ENCODE measurements around the gene IL1RL1.

IL1RL1 gene

DNA sequence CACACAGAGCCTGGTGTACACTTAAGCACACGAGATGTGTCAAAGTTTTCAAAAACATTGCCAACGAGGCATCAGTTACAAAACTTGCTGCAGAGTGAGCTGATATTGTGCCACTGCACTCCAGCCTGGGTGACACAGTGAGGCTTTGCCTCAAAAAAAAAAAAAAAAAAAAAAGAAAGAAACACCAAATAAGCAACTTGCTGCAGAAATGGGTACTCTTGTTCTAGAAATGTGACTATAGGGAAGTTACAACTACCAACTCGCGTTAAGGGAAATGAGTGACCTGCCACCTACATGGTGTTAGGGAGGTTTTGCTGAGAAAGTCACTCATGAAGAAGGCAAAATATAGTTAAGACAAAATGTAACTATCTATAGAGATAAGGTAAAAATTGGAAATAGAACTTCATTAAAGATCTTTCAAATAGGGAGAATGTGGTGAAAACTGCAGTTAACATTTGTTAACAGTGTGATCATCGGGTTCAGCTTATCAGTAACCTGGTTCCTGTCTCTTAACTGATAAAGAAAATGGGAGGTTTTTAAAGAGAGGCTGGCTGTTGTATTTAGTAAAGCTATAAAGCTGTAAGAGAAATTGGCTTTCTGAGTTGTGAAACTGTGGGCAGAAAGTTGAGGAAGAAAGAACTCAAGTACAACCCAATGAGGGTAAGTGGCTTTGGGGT lies at the start of gene IL1RL1:
TSS of gene IL1RL1 (plus strand) at position 600 of the 677 bp plus-strand sequence. CDS start 26,702 bp downstream, outside the sequence.
- DNase-seq (ENCODE audit: low spot score) = no peak

GRCh38 chr2:102262216-102263129 lies 48.9 kb upstream of the IL1RL1 start:
- no peak for DNase-seq (ENCODE audit: low spot score)

DNA sequence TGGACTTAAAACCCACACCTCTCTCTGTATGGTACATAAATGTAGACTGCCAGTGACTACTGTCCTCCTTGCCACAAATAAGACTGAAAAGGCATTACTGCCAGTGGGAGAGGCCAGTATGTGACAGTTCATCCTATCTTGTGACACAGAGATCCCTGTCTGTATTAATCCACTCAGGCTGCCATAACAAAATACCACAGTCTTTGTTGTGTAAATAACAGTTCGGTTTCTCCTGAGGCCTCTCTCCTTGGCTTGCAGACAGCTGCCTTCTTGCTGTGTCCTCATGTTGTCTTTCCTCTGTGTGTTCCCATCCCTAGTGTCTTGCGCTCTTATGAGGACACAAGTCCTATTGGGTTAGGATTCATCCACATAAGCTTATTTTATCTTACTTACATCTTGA lies 46.4 kb upstream of the IL1RL1 start:
- no peak for DNase-seq (ENCODE audit: low spot score)

DNA sequence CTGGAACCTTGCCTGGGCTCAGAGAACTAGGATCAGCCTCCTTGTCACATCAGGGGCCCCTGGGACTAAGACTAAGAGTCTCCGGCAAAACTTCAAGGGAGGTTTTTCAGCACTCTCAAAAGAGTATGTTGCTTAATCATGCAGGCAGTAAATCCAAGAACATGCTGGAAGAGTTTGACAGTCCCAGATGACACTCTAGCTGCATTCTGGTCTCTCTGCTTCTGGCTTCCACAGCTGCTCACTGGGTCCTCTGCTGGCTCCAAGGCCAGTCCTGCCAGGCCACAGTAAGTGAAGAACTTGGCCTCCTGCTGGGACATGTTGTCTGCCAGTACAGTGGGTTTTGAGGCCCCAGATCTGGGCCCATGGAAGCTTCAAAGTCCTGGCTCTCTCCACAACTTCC lies 45.2 kb upstream of the IL1RL1 start:
- DNase-seq (ENCODE audit: low spot score) = no peak

GRCh38 chr2:102267774-102268173 lies 43.6 kb upstream of the IL1RL1 start:
- no peak for DNase-seq (ENCODE audit: low spot score)

- DNase-seq (ENCODE audit: low spot score) = no peak
These were observed 42.7 kb upstream of the IL1RL1 start for GRCh38 chr2:102268510-102269199.

DNA sequence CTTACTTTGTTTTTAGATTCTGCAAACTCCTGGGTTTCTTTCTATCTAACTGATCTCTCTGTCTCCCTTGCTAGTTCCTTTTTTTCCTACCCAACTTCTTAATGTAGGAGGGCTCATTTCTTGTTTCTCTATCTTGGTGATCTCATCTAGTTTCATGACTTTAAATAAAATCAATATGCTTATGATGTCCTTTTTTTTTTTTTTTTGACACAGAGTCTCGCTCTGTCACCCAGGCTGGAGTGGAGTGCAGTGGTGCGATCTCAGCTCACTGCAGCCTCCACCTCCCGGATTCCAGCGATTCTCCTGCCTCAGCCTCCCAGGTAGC lies 42.2 kb upstream of the IL1RL1 start:
- DNase-seq (ENCODE audit: low spot score) = no peak

GRCh38 chr2:102271844-102272243 lies 39.5 kb upstream of the IL1RL1 start:
- DNase-seq (ENCODE audit: low spot score) = no peak

DNA sequence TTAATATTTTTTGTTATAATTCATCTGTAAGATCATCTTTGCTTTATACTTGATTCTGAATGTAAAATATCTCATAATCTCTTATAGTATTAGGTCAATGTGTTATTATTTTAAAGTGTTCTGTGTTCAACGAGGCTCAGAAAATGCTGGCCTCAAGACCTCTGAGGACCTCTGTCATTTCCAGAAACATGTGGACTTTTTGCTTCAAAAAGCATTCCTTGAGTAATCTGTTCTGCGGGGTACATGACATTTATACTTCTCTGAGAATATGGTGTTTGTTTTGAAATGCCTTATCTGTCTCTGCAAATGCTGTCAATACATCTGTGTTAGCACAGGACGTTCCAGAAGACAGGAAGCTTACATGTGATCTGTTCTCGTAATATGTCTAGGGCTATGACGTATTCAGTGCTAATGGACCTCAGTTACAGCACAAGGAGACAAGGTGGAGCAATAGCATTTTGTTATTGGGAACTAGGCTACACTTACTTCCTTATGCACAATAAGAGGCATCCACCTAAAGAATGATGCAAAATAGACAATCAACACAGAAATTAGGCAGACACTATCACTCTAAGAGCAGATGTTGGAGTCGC lies 37.6 kb upstream of the IL1RL1 start:
- no peak for DNase-seq (ENCODE audit: low spot score)

DNA sequence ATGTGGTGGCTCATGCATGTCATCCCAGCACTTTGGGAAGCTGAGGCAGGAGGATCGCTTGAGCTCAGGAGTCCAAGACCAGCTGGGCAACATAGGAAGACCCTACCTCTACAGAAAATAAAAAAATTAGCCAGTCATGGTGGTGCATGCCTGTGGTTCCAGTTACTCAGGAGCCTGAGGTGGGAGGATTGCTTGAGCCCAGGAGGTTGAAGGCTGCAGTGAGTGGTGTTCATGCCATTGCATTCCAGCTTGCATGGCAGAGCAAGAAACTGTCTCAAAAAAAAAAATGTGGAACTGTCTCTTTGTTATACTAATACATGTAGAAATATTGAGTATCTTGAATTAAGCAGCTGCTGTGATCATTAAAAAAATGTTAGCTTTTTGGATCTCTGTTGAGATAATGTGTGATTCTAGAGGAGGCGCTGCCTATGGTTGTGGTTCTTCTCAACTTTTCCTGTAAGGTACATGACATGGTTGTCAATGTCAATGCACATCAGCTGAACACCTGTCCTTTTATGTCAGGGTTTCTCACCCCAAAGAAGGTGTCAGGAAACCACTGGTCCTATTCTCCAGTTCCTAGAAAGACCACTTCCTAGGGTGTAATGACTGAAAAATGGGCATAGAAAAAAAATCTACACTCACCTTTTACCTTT lies 34.7 kb upstream of the IL1RL1 start:
- no peak for DNase-seq (ENCODE audit: low spot score)

DNA sequence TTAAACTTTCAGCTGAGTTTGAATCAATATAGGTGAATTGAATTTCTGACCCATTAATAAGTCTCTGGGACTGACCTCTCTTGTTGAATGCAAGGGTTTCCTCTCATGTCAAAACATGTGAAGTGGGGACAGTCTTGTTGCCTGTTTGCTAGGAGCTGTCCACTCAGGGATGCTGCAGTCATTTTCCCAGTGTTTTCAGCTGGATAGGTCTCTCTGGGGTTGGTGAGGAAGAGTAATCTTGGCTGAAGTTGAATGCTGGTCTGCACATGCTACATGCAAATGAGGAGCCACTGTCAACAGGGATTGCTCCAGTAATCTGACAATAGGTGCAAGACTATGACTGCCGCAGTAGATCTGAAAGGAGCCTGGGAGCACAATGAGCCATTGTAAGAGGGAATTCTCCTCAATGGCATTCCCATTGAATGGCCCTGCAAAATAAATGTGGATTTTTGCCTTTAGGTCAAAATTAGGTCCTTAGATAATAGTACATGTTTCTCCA lies 34.1 kb upstream of the IL1RL1 start:
- no peak for DNase-seq (ENCODE audit: low spot score)

DNA sequence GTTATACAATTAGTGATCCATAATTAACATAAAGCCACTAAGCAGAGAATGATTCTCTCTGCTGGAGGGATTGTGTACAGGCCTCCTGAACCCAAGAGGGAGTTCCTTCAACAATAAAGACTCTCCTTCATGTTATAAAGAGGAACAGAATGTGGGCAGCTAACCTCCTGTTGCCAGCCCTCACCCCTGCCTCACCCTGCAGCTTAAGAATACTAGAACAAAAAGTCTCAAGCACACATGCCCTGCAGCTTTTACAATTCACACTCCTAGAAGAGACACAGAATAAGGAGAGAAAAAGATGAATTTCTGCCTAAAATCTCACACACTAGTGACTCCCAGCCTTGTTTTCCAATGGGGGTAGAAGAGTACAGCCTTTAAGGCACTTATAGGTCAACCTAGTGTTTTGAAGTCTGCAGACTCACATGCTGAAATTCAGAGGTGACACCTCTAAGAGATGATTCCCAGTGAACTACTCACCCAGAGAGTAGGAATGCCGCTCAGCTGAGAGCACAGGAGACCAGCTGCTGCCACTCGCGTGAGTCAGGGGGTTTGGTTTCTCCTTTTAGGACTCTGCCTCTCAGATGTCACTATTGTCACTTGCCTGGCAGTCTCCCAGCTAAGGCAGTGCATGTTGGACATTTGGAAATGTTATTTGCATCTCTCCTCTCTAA lies 32.5 kb upstream of the IL1RL1 start:
- DNase-seq (ENCODE audit: low spot score) = no peak

DNA sequence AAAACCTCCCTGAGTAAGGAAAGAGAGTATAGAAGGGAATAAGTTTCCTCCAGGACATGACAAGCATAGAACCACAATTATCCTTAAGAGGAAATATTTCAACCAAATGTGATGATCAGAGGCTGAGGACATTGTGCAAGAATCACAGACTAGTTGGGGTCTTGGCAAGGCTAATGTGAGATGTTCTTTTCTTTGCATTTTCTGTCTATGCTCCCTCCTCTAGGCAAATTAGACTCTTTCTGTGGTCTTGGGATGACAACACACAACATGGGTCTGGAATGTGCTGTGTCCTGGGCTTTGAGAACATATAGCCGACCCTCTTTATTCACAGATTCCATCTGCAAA lies 32.0 kb upstream of the IL1RL1 start:
- DNase-seq (ENCODE audit: low spot score) = no peak

DNA sequence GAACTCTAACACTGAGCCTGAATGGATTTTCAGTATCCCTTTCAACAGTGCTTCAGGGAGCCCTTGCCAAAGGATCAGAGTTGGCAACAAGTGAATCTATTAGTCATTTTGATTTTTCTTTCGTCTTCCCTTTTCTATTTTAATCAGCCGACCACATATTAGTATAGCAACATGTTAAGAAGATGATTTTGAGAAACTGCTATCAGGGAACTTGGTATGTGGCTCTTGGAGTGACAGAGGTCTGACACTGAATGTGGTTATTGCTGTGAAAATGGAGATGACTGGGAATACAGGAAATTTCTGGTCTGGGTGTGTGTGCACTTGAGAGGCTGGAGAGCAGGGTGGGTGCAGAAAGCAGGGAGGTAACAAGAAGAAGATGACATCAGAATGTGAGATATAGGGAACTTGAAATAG lies 28.7 kb upstream of the IL1RL1 start:
- no peak for DNase-seq (ENCODE audit: low spot score)

DNA sequence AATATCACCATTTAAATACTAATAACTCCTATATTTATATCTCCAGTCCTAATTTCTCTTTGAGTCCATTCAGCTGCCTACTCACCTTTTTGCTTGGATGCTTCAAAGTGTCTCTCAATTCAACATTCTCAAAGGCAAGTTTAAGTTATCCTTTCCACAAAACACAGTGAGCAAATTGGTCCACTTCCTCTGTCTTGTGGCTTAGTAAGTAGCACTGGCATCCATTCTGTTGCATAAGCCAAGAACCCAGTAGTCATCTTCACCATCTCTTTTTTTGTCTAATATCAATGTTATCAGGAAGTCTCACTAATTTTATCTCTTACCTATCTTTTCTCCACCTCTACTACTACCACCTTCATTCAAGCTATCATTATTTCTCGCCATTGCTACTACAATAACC lies 27.4 kb upstream of the IL1RL1 start:
- DNase-seq (ENCODE audit: low spot score) = no peak

DNA sequence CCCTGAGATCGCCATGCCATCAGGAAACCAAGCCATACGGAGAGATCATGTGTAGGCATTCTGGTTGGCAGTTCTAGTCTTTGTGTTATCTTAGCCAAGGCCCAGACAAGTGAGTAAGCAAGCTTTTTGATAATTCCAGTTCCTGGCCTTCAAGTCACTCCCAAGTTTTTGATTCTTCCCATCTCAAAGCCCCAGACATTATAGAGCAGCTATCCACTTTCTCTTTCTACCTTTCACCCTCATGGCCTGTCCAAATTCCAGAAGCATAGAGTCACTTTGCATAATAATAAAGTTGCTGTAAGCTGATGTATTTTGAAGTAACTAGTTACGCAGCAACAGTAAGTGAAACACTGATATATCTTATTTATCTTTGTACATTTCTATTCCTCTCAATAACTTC lies 26.8 kb upstream of the IL1RL1 start:
- DNase-seq (ENCODE audit: low spot score) = no peak

GRCh38 chr2:102285368-102285767 lies 26.0 kb upstream of the IL1RL1 start:
- no peak for DNase-seq (ENCODE audit: low spot score)

DNA sequence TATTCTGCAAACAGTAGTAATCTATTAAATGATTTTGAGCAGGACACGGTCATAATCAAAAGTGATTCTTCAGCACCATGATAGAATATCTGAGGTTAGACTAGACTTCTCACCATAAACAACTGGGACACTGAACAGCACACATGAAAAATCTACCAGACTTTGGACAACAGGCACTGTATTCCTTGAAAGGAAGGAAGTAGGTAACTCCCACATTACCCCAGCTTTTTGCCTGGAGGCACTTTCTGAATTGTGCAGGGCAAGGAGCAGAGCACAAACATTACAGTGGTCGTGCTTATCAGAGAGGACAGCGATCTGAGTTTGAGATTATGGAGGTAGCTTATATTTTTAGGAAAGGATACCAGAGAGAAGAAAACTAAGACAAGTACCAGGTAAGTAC lies 25.3 kb upstream of the IL1RL1 start:
- no peak for DNase-seq (ENCODE audit: low spot score)

- no peak for DNase-seq (ENCODE audit: low spot score)
These were observed 22.2 kb upstream of the IL1RL1 start for GRCh38 chr2:102289129-102289528.

- DNase-seq (ENCODE audit: low spot score) = no peak
These were observed 20.8 kb upstream of the IL1RL1 start for GRCh38 chr2:102290594-102290993.

GRCh38 chr2:102291319-102292075 lies 19.9 kb upstream of the IL1RL1 start:
- no peak for DNase-seq (ENCODE audit: low spot score)

All from Ammon's horn (tissue), 1 donor.